GM19193 (cell line): Measurements from ENCODE around the gene RAB34.

Experiments used
- POLR2A ChIP-seq: IDR thresholded peaks from 4 replicates; pipeline ENCODE4 v1.6.1; 2011; ENCODE audit not compliant: insufficient read depth, insufficient read length; ENCODE audit errors: extremely low read depth

Gene RAB34

DNA sequence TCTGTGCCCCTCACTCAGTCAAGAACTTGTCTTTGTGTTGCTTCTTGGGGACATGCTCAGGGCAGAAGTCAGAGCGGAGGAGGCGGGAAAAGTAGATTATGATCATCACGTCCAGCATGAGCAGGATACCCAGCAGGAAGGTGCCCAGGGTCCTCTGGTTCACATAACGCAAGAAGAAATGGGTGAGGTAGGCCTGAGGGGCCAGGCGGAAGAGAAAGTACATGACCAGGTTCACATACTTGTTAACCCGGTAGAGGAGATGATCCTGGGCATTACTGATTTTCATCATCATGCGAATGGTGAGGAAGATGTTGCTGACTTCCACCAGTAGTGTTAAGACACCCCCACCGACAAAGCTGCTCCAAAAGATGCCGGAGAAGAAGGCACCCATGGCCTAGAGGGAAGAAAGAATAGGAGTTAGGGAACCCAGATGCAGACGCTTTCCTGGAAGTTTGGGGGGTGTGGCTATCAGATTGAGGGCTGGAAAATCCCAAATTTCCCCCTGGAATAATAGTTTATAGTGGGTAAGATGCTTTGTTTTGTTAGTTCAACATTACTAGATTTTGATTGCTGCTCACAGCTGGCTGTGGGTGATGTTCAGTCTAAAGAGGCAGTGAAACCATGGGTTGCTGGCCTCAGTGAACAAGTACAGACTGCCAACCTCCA lies 7.0 kb upstream of the RAB34 start:
- TF ChIP-seq POLR2A: no peak

DNA sequence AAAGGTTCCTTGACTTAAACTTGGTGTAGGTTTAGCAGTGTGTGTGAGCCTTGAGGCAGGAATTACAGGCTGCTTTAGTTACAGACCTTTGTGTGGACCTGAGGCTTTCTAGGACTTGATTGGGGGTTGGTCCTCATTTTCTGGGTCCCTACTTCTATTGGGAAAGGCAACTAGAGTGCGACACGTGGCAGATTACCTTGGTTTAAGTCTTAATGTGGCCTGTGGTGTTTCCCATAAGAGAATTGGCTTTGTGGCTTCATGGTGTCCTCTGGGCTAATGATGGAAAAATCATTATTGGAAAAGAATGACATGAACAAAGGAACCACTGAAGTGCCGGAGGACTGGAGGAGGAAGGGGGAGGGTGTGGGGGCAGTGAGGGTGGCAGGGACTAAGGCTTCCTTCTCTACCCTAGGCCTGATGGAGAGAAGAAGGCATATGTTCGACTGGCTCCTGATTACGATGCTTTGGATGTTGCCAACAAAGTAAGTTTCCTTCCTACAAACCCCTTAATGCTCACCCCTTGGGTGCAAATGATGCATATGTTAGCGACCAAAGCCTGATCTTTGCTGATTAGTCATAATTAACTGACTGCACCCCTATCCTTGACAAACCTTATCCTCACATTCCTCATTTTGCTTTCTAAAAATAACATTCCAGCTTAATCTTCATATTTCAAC lies 5.6 kb upstream of the RAB34 start:
- no peak for TF ChIP-seq POLR2A

DNA sequence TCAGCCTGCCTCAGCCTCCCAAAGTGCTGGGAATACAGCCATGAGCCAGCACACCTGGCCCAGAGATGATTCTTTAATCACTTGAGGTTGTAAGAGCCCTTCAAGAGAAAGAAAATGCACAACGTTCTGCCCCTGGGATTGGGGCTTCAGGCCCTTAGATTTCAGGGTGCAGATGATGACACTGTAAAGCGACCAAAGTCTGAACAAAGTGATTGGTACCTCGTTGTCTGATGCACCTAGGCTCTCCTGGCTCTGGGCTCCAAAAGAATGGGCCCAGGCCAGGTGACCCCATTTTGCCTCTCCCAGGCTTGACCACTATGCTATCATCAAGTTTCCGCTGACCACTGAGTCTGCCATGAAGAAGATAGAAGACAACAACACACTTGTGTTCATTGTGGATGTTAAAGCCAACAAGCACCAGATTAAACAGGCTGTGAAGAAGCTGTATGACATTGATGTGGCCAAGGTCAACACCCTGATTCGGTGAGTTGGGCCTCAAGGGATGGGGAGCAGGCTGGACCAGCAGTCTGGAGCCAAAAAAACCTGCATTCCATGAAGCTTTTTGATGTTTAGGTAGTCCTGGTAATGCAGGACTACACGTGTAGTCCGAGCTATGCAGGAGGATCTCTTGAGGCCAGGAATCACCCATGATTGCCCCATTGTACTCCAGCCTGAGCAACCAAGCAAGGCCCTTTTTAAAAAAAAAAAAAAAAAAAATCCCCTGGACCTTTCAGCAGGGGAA lies 4.9 kb upstream of the RAB34 start:
- no peak for TF ChIP-seq POLR2A

DNA sequence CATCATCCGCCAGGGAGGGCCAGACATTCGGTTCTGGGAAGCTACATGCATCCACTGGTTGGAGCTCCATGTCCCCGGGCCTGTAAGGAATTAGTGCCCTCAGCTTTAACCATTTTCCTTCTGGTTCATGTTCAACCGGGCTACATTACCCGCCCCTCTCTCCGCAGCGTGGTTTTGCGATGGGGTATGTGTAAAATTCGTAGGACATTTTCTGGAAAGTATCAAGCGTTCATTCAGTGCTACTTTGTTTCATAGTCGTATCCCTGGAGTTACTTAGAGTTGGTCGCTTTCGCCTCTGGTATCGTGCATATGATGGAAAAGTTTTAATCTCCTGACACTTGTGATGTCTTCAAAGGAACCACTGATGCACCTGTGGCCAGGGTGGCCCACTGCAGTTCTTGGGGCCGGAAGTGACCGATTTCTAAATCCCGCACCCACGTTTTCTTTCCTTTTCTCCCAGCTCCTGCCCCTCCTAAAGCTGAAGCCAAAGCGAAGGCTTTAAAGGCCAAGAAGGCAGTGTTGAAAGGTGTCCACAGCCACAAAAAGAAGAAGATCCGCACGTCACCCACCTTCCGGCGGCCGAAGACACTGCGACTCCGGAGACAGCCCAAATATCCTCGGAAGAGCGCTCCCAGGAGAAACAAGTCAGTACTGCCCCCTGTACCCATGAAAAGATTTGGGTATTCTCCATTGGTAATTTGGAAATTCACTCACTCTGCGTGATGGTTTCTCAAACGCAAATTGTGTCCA lies 2.8 kb upstream of the RAB34 start:
- no peak for TF ChIP-seq POLR2A

DNA sequence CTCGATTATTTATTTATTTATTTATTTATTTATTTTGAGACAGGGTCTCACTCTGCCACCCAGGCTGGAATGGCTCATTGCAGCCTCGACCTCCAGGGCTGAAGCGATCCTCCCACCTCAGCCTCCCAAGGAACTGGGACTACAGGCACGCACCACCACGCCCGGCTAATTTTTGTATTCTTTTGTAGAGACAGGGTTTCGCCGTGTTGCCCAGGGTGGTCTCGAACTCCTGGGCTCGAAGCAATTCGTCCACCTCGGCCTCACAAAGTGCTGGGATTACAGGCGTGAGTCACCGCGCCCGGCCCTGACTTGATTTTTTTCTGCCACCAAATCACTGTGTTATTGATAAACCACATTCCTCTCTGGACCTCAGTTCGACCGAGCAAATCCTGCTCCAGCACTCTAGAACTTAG lies 1.4 kb upstream of the RAB34 start:
- TF ChIP-seq POLR2A: no peak

DNA sequence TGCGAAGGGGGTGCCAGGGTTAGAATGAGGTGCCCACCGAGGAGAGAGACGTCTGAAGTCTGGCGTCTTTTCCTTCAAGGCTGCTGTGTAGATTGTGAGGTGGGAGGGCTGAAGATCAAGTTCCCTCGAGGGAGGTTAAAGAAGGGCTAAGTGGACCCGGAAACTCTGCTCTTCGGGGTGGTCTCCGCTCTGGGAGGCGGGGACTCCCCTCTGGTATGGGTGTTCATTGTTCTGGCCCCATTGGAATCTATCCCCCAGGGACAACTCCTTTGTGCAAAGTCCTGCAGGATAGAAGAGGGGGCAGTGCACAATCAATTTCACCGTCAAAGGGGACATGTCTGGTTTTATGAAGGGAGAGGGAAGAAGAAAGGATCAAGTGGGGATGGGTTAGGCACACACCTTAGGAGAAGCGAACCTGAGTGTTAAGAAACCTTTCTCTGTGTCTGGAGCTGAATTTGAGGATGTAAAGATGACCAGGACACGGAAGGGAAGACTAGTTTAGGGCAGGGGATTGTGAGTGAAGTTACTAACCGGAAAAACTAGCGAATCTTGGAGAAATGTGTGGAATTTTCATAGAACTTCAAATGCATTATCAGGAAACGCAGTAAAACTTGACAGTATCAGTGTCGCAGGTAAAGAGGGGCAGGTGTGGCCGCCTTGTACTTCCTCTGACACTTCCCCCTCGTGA lies 809 bp upstream of the RAB34 start:
- no peak for TF ChIP-seq POLR2A

DNA sequence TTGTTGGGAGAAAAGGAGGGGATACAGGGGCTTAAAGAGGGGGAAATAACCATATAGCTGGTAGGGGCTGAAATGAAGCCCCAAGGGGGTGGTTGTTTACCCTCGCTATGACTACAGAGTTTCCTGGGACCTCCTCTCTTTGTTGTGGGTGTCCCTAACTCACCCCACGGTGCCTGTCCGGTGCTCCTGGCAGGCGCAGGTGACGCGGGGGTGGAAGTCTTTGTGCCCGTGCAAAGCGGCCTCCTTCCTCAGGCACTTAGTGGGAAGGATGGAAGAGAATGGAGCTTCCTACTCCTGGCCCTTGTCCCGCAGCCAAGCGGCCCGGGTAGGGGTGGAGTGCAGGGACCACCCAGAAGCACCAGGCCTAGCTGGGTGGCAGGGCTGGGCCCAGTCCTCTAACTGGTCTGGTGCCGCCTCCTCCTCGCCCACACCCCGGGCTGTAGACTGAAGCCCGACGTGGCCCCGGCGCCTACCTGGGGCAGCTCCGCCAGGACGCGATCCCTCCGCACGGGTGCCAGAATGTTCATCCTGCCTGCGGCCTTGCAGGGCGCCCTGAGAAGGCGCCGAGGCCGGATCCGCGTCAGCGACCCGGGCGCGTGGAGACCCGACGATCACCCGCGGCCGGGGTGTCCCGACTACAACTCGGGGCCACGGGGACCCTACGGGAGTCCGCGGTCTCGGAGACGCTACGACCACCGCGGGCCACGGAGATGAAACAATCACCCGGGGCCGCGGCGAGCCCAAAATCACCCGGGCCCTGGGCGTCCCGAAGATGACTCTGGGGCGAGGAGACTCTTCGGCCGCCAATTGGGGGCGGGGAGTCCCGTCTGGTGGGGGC lies 709 bp downstream of the RAB34 start:
- no peak for TF ChIP-seq POLR2A

DNA sequence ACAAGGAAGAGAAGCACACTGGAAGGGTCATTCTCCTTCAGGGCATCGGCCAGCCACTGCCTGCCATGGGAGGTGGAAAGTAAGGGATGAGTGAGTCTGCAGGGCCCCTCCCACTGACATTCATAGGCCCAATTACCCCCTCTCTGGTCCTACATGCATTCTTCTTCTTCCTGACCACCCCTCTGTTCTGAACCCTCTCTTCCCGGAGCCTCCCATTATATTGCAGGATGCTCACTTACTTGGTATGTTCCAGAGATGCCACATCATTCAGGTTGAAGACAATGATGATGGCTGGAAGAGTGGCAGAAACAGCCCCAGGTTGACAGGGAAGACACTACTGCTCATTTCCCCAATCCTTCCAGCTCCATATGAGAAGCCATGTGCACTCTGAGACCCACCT lies 2.5 kb downstream of the RAB34 start:
- no peak for TF ChIP-seq POLR2A

DNA sequence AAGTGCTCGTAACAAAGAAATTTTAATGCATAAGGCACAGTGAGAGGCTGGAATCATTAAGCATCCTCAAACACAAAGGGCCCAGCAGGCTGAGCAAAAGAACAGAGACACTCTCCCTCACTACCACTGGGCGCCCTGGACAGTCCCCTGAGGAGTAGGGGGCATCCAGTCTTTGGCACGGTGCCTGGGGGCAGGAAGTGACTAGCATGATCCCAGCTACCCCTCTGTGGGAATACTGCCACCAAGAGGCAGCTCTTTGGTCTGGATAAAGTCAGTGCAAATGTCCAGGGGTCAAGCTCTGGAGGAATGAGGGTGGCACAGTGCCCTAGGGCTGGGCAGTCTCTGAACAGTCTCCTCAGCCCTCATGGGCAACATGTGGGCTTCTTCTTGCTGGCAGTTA lies 3.4 kb downstream of the RAB34 start:
- TF ChIP-seq POLR2A: no peak

DNA sequence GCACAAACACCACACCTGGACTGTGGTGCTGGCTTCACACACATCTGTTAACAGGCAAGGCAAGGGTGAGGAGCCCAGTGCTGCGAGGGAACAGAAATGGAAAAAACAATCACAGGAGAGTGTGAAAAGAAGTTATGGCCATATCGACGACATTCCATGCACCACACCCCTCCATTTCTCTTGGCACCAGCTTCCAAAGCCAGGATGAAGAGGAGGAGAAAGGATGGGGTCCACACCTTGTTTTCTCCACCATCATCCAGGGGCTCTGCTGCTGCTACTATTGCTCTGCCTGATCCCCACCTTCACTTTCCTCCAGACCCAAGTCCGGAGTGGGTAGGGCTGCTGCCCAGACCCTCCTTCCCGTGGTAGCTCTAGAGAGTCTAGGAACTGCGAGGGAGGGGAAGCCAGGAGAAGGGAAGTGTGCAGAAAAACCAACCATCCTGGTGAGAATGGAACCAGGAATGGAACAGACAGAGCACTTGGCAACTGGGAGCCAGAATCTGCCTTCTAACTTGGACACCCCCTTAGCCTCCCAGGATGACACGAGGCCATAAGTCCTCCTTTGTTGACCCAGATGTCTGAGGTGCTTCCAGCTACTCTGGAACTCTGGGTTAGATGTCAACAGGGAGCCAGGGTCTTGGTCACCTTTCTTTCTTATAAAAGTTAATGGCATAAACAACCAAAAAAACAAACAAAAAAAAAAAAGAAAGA lies 4.8 kb downstream of the RAB34 start:
- TF ChIP-seq POLR2A: no peak

DNA sequence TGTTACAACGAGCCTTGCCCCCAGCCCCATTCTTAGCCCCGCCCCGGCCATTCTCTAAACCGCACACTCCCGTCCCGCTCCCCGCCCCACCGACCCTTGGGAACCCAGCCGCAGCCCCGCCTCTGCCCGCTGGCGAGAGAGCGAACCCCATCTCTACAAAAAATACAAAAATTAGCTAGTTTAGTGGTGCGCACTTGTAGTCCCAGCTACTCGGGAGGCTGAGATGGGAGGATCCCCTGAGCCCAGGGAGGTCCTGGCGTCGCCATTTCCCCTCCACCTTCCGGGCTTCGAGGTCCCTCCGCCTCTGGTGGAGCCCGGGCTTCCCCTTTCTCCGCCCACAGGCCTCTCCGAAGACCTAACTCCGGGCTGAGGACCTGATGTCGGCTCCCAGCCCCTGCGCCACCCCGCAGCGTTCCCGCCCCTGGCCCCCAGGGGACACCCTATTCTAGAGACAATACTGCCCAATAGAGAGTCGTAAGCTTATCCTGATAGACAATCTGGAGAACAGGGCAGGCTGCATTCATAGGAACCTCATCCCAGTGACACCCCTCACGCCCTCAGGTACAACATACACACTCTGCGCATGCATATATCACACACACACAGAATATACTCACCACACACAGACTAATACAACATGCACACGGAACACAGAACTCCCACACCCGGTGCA lies 5.5 kb downstream of the RAB34 start:
- no peak for TF ChIP-seq POLR2A

DNA sequence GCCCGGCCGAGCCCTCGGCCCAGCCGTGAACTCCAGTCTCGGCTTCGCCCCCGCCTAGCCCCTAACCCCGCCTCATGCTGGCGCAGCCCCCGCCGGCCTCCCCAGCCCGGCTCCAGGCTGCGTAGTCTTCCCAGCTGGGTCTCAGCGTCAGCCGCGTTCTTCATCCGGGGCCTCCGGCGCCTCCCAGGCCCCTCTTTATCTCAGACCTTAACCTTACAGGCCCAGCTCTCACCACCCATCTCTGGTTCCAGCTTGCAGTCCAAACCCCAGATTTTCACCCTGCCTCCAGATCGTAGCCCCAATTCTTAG lies 6.0 kb downstream of the RAB34 start, which contains the start of gene PROCA1:
Gene PROCA1 (minus strand): TSS at position 166 of the 309 bp plus-strand sequence. CDS start 228 bp downstream, outside the sequence.
- no peak for TF ChIP-seq POLR2A
